Measurements from ENCODE around the gene GRIP2.

Gene GRIP2

DNA sequence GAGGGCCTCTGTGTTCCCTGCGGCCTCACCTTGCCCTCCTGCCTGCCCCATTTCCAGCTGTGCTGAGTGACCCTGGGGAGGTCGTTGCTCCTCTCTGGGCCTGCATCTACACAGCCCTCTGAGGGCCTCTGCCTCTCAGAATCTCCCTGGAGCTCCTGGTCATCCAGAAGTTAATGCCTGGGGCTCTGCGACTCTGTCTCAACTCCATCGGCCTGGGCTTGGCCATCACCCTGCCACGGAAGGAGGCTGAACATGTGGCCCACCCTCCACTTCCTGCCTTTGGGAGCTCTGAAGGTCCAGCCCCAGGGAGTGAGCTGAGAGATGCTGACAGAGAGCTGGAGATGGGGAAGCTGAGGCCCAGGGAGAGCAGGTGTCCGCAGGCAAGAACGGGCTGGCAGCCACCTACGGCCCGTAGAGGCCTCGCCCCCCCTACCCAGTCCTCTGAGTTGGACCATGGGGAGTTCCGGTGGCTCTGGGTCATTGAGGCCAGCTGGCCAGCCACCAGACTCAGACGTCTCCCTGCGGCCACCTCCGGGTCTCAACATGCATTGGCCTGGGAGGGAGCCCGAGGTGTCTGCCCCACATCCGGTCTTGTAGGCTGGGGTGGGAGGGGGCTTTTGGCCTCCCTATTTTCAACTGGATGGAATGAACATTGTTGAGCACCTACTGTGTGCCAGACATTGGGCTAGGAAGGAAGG is 34.2 kb downstream of the GRIP2 start:
- DNase-seq (no peak), ATAC-seq (no peak)

DNA sequence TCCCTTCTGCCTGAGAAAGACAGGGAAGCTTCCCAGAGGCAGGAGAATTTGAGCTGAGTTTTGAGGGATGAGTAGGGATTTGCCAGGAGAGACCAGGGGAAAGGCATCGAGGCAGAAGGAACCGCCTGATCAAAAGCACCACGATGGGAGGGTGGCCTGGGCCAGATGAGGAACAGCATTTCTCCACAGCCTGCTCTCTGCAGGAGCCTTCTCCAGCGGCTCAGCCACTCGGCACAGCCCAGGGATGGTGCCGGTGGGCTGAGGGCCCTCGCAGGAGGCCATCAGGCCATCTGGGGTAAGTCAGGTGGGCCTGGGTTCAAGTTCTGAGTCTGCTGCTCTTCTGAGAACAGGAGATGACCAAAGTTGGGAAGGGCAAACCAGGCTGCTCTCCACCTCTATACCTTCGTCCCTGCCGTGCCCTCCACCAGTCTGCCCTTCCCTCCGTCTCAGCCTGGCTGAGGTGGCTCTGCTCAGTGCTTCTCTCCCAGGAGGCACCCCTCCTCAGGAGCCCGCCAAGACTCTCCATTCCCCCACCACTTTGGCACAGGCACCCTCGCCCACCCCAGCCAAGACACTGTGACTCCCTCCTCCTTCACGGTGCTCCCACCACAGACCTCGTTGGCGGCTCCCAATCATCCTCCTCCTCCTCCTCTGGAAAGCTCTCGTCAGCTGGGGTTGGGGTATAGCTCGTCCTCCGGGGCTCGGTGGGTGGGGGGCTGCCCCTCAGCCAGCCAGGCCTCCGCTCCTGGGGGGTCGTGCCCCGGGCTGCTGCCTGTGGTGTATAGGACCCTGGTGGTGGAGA is 34.9 kb downstream of the GRIP2 start:
- no peak for ATAC-seq
- DNase-seq = no peak

DNA sequence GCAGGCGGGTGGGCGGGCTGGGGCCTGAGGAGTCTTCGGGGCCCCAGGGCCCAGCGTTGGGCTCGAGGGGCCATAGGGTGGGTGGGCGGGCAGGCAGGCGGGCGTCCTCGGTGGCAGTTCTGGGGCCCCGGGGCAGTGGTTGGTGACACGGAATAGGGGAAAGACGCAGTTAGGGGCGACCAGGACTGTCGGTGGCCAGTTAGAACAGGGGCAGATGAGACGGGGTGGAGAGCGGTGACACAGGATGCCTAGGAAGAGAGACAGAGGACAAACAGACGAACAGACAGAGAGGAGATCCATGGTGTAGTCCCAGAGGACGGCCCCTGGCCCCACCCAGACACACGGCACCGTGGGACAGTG is 36.5 kb downstream of the GRIP2 start:
- ATAC-seq = no peak
- no peak for DNase-seq

DNA sequence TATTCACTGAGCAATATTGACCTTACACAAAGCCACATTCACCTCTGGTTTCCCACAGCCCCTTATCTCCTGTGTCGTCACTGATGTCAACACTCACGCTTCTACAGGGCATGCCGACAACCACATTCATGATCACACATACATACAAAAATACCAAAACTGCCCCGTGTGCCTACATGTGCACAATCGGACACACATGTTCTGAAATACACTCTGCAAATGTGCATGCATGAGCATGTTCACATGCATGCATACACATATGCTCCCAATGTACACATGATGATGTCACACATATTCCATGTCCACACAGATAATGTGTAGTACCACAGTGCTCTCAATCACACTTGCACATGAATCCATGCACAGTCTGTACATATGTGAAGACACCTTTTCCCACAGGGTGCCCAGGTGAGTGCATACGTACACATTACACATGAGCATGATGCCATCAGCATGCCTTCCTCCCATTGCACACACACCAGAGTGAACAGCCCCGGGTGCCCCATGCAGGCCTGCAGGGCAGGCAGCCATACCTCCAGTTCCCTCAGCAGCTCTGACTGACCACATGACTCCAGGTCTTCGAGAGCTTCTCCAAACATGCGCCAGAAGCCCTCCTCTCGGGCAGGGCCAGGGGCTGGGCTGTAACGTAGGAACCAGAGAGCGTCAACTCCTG is 37.0 kb downstream of the GRIP2 start:
- ATAC-seq (no peak), DNase-seq (no peak)

DNA sequence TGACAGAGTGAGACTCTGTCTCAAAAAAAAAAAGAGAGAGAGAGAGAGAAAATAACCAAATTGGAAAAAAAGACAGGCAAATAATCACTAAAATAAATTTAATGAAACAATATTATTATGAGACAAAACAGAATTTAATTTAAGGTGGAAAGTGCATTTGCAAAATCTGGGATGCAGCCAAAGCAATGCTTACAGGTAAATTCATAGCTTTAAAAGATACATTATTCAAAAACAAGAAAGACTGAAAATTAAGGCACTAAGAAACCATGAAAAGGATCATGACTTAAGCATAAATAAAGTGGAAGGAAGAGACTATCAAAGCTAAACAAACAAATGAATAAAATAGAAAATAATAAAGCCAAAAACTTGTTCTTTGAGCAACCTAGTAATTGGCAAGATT is 37.7 kb downstream of the GRIP2 start:
- ATAC-seq = no peak

DNA sequence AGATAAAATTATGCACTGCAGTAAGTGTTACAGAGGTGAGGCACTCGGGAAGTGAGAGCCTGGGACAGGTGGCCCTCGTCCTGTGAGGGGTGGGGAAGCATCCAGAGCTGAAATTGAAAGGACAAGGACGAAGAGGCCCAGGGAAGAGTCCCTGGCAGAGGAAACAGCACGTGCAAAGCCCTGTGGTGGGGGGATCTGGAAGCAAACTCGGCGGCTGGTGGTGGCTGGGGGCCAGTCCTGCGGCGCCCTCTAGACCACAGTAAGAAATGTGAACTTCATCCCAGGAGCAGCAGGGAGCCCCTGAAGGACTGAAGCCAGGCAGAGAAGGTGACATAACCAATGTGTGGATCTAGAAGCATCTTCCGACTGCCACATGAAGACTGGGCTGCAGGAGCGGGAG is 42.8 kb downstream of the GRIP2 start:
- no peak for ATAC-seq

More for the DNA sequence above, 37.7 kb downstream of the GRIP2 start:
- no peak for DNase-seq

DNA sequence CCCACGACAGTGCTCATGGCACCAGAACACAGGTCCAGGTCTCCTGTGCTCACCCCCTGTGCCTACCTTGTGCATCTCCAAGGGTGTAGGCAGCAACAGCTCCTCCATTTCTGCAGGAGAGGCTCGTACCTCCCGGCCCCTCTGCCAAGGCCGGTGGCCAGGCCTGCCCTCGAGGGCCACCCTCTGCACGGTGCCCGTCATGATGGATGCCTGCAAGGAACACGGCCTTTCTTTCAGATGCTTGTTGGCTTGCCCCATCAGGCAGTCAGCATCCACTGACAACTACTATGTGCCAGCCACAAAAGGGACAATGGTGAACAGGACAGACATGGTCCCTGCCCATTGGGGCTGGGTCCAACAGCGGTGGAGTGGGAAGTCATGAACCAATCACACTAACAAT is 43.8 kb downstream of the GRIP2 start:
- ATAC-seq (no peak), DNase-seq (no peak)

More for the DNA sequence above, 42.8 kb downstream of the GRIP2 start:
- DNase-seq = no peak

DNA sequence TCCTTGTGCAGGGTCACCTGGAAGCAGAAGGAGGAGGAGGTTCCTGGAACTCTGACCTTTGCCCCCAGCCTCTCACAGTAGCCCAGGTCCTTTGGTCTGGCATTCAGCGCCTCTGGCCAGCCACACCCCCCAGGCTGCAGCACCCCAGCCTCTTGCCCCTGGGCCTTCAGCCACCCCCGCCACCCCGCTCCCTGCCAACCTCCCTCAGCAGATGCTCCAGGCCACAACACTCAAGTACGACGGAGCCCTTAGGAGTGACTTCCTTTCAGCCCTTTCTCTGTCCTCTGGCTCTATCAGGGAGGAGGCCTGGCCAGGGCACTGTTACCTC is 45.2 kb downstream of the GRIP2 start:
- DNase-seq = no peak
- no peak for ATAC-seq

DNA sequence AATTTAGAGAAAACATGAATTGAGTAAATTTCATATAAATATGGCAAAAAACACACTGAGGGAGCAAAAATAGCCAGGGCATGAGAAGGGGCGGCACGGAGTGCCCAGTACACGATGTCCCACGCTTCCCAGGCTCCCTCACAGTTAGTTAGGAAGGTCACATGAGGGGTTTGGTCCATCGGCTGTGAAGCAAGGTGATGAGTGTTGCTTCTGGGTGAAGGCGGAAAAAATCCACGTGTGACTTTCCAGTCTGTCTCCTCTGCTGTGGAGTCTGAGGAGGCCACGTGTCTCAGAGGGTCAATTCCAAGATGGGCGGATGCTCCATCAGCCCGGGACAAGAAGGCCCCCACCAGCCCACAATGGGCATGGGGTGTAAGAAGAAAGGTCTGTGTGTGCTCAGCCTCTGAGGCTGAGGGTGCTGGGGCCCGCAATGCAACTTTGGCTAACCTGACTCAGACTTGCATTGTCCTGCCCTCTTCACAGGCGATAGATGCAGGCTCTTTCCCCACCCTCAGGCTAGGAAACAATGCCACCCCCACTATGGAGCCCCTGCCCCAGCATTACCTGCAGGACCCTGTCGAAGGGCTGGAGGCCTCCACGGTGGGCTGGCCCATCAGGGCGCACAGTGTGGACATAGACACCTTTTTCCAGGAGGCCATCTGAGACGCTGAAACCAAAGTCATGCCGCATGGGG is 45.7 kb downstream of the GRIP2 start:
- DNase-seq = no peak

DNA sequence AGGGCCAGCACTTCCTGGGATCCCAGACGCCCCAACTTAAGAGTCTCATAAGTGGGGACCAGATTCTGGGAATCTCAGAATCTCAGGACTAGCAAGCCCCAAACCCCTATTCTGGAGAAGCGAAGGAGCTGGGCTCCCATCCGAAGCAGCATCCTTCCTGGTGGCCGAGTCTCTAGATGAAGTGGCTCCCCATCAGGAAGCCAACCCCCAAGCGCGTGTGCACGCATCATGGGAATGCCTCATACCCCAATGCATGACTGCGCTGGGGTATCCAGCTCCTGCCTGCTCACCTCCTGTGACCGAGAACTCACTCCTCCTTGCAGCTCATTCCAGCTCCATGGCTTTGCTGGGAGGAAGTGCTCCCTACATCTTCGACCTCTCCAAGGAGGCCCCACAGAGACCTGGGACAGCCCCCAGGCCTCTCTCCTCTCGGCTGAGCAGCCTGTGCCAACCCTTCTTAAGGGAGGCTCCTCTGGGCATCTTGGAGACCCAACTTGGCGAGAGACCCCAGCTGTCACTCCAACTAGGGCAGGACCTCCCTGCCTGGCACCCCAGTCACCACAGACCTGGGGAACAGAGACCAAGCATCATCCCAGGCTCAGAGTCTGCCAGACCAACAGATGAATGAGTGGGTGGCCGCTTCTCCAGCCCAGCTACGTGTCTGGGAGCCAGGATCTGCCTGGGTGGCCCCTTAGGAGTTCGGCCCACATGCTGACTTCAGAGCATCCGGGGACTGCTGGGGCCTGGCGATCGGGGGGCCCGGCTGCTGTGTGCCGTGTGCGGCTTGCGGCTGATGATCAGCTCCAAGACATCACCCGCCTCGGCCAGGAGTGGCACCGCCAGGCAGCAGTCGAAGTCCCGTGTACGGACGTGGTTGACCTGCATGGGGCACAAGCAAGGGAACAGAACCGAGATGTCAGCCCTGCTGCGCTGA is 46.9 kb downstream of the GRIP2 start:
- DNase-seq = no peak
- no peak for ATAC-seq

More for the DNA sequence above, 45.7 kb downstream of the GRIP2 start:
- ATAC-seq = no peak

DNA sequence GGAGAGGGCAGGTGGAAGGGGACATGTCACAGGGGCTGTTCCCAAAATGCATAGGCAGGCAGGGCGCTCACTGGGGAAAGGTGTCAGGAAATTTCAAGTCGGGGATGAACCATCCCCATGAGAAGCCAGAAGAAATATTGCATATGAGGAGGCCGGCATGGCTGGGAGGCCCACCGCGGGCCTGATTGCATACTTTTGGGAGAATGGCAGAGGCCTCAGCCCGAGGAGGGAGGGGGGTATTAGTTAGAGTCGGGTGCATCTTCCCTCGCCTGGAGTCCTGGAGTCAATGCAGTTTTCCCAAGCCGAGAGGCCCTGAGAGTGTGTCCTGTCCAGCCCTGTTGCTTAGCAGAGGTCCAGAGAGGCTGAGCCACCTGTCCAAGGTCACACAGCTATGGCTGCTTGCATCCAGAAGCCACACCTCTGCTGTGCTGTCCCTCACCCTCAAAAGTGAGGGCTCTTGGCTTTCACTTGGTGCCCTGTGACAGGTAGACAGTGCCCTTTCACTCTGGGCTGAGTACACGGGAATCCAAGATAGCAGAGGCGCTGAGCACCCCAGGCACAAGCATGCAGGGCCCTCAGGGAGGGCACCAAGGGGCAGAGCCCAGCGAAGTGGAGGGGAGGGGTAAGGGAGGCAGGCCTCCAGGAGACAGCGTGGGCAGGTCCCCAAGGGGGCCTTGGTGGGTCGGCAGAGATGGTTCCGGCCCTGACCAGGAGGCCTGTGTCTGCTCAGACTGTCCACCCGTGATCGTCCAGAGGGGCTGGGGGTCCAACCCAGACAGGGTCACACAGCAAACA is 48.5 kb downstream of the GRIP2 start:
- ATAC-seq (no peak), DNase-seq (no peak)

DNA sequence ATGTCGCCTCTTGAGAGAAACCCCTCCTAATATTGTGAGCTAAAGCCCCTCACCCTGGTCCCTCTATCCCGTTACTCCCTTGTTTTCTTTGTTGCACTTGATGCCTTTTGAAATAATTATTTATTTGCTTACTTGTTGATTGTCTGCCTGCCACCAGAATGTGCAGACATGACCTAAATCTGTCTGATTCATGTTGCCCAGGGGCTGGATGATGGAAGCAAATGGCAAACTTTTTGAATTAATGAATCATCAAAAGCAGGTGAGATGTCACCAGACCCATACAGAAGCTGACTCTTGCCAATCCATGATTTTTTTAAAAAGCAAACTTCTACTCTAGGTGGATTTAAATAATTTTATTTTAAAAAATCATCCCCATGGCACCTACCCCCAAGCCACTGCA is 49.3 kb downstream of the GRIP2 start:
- ATAC-seq (no peak), DNase-seq (no peak)

DNA sequence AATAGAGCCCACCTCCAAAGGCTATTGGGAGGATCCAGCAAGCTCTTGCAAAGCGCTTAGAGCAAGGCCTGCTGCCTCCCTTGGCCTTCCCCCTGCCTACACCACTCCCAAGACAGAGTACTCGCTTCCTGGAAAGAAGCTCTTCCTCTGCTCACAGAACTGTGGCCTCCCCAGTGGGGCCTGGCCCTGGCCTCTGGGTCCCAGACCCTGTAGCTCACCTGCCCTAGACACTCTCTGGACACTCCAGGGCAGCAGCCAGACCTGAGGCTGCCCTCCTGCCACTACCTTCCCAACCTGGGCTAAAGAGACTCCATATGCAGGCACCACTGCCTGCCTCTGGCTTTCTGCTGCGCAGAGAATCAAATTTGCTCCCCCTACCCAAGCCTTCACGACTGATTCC is 49.9 kb downstream of the GRIP2 start:
- ATAC-seq = no peak
- no peak for DNase-seq

DNA sequence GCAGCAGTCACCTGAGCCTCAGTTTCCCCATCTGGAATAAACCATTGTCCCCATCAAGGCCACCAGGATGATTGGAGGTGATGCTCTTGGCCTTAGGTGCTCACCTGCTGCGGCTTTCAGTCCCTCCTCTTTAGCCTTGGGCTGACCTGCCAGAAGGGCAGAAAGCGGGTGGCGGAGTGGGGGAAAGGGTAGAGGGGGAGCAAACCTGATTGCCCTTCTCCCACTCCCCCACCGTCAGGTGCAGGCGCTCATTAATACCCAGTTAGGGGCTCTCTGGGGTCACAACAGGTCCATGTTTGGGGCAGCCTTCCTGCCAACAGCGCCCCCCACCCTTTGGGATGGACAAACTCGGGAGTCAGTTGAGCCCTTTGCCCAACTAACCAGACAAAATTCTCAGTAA is 50.5 kb downstream of the GRIP2 start:
- DNase-seq (no peak), ATAC-seq (no peak)

DNA sequence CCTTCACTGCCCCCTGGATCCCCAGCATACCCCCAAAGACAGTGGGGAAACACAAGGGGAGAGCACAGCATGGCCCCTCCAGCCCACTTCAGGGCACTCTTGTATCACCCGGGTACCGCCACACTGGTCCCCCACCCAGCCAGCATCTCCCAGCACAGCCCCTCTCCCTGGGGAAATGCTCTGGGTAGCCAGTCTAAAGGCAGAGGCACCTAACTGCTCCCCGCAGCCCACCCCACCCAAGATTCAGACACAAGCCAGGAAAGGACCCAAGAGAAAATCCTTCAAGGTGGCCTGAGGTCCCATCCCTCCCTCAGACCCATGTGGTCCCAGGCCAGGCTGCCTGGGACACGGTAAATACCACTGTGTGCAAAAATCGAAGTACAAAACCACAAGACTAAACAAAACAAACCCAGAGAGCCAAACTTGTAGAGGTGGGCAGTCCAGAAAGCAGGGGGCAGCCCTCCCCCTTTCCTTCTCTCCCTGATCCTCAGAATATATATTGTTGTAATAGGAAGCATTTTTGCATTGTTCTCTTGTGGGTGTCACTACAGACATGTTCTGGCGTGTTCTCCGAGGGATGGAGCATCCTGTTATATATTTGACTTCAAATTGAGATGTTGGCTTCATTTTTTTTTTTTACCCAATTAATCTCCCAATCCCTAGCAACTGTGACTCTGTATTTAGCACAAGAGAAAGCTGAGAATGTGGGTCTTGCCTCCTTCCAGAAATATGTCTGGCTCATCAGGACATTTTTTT is 51.7 kb downstream of the GRIP2 start:
- DNase-seq (no peak), ATAC-seq (no peak)

DNA sequence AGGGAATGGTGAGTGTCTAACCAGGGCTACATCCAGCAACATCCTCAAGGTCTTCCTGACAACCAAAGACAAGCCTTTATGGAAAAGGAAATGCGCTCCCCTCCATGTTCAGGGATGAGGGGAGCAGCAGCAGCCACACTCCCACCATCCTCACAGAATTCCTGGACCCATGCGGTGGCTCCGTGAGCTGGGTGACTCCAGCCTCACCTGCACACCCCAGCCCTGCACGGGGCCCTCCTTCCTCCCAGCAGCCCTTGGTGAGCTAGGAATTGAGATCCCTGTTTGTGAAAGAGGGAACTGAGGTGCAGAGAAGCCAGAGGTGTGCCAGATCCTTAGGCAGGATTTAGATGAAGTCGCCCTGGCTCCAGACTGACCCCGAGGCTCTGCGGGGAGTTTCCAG is 52.3 kb downstream of the GRIP2 start:
- ATAC-seq (no peak), DNase-seq (no peak)

DNA sequence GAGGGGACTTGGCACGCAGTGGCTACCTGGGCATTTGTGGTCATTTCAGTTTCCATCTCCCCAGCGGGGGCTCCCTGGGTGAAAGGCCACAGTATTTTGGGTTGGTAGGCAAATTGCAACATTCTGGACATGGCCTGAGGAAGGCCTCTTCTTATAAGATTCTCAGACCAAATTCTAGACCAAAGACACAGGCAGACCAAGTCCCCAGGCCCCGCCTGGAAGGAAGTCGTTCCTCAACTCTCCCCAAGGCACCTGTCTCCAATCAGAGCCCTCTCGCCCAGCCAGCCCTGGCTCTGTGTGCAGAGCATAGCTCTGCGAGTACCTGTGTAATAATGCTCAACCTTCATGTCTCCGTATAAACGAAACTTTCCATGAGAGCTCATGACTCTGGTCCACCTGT is 53.1 kb downstream of the GRIP2 start:
- no peak for ATAC-seq
- DNase-seq = no peak

DNA sequence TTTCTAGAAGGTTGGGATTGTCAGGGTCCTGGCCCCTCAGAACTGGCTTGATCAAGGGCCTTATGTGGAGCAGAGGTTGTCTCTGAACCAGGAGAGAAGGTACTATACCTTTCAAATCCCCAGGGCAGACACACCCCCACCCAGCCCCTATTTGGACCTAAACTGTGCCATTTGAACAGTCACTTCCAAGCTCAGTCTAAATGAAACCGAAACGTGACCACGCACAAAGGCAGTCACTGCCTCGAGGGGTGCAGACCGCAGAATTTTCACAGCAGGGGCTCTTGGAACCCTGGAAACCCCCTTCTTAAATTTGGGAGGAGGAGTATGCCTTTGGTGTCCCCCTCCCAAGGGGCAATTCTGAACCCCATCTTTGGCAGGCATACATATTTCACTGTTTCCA is 53.7 kb downstream of the GRIP2 start:
- no peak for DNase-seq
- peak; percentile 25 for ATAC-seq

DNA sequence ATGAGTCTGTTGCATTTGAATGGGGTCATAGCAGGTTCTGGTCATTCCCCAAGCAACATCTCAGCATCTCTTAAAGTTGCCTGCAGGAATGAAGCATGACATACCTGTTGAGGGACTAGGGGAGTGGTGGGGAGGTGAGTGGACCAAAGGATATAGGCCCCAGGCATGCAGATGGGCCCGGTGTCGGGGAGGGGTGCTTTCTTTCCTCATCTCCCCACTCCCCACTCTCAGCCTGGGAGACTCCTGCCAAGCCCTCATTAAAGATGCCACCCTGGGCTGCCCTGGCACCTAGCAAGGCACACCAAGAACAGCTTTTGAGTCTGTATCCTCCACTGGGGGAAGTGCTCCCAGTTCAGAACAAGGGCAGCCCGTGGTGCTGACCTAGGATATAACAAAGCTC is 54.2 kb downstream of the GRIP2 start:
- DNase-seq = no peak
- ATAC-seq = no peak

DNA sequence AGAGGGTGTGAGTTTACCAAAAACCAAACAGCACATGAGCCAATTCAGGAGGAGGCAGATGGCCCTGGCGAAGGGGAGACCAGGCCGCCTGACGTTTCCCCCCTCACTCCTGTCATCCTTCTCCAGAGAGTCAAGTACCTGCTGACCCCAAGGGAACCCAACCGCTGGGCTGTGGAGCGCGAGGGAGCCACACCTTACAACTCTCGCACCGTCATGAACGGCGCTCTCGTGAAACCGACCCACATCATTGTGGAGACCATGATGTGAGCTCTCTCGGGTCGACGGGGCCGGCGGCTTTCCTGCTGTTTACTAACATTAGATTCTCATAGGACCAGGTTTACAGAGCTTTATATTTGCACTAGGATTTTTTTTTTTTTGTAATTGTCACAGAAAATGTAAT is 55.4 kb downstream of the GRIP2 start:
- ATAC-seq (no peak), DNase-seq (no peak)

All from stimulated activated naive CD8-positive, alpha-beta T cell treated with anti-CD3 and anti-CD28 coated beads, Interleukin-15, Interleukin-2, amounts not matched to agents 100 U/mL and 50 U/mL, for 24 hours (primary cell).